NCI-H2029 treated with DMSO at 0.1 percent for 48 hours (cell line): ENCODE measurements around the gene MICAL3.
"Not testable (repeated sequence)": the region's sequence is repeated elsewhere in the genome, so short reads cannot be mapped to it uniquely, and the experiment has no call there.

Experiments
- DNase-seq: peaks from one replicate; lab custom pipeline; 2025; lab: John Stamatoyannopoulos, UW

The MICAL3 gene

DNA sequence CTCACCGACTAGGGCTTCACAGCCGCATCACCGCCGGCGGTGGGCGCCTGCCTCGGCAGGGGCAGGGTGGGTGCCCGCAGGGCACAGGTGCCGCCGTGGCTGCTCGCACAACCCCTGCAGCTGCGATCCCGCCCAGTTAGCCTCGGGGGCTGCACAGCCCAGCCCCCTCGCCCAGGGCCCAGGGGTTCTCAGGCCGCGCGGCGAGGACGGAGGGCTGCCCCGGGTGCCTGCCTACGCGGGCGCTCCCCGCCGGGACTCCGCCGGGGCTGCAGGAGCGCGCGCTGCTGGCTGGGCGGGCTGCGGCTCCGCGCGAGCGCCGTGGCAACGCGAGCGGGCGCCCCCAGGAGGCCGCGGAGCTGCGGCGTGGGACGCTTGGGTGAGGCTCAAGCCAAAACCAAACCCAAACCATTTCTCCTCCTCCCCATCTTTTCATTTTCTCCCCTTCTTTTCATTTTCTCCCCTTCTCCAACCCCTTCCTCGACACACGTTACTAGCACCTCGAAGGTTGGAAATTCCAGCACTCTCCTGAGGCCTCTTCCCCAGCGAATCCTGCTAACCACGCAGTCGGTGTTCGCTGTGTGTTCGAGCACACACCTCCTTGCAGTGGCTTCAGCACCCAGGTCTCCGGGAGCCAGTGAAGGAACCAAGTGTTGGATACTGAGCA lies at the start of gene MICAL3:
TSS of gene MICAL3 (minus strand) at position 286 of the 664 bp plus-strand sequence. CDS start 117,749 bp downstream, outside the sequence.
- DNase-seq: no peak

DNA sequence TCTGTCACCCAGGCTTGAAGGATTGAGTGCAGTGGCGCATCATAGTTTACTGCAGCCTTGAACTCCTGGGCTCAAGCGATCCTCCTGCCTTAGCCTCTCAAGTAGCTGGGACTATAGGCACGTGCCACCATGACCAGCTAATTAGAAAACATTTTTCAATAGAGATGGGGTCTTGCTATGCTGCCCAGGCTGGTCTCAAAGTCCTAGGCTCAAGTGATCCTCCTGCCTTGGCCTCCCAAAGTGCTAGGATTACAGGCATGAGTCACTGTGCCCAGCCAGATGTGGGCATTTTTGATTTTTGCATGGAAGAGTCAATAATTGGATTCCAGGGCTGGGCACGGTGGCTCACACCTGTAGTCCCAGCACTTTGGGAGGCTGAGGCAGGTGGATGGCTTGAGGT lies 49.6 kb upstream of the MICAL3 start:
- DNase-seq: not testable (repeated sequence)

DNA sequence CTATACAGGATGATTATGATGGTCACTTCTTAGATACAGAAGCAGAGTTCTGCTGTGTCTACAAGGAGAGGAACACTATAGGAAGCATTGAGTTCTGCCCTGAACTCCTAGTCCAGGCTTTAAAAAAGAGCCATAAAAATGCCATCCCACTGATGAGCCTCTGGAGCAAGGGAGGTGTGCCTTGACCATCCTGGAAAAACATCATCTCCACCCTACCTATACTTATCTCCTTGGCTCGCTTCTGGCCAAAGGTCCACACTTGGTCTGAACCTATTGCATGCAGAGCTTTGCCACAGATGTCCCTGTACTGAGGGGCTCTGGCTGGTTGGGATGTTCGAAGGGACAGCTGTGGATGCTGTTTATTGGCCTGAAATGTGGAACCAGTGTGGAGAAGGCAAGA lies 49.1 kb upstream of the MICAL3 start:
- DNase-seq: no peak

DNA sequence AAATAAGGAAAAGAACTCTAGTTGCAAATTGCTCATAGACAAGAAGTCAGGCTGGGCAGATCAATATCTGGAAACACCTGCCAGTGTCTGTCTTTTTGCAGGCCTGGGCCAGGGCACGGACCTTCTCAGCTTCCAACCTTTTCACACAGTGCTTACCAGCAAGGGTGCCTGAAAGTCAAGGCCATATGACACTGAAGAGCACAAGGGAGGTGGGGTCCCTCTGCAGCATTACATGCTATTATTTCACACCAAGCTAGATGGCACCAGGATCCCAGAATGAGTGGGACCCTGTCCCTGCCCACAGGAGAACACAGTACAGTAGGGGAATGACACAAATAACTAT lies 47.6 kb upstream of the MICAL3 start:
- no peak for DNase-seq

- not testable (repeated sequence) for DNase-seq
These were observed 47.1 kb upstream of the MICAL3 start for GRCh38 chr22:18071307-18071967.

- no peak for DNase-seq
These were observed 46.4 kb upstream of the MICAL3 start for GRCh38 chr22:18070556-18071306.

DNA sequence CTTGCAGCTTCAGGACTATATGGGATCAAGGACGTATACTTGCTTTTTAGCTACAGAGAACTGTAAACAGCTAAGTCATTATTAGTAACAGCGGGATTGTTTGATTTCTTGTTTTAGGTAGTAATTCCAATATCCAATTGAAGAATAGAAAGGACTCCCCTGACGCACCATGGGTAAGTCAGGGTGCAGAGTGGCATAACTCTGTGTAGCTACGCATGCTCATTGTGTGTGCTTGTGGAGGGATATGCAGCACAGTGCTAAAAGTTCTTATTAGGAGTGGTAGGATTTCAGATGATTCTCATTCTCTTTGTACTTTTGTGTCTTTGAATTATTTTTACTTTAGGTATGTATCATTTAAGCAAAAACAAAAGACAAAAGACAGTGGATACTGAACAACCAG lies 45.7 kb upstream of the MICAL3 start:
- DNase-seq: no peak

DNA sequence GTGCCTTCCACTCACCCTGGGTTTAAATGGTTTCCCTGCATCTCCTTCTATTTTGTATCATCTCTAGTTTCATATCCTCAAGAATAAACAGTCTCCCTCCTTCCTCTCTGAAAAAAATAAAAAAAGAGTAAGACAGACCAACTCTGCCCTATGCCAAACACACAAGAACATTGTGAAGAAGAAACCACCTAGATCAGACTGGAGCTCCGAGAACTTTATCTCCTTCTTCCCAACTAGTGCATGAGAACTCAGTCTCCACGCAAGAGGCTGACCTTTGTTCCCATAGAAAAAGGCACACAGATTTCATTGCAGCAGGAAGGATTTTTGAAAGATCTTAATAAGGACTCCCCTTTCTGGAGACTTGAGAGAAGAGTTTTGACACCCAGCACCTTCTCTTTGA lies 44.7 kb upstream of the MICAL3 start:
- DNase-seq: no peak

GRCh38 chr22:18068381-18068988 lies 44.1 kb upstream of the MICAL3 start:
- DNase-seq: no peak

- DNase-seq: no peak
These were observed 43.4 kb upstream of the MICAL3 start for GRCh38 chr22:18067548-18068341.

DNA sequence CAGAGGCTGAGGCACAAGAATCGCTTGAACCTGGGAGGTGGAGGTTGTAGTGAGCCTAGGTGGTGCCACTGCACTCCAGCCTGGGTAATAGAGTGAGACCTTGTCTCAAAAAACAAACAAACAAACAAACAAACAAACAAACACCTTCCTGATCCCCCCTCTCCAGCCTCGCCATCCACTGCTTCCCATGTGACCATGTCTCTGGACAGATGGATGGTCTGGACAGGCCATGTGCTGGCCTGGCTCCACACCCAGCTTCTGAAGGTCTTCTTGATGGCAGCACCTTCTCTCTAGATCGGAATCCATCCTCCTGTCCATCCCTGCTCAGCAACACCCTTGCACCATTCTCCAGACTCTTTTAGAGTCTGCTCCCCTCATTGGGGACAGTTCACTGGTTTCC lies 42.8 kb upstream of the MICAL3 start:
- DNase-seq: no peak

- DNase-seq: no peak
These were observed 42.0 kb upstream of the MICAL3 start for GRCh38 chr22:18066181-18066859.

DNA sequence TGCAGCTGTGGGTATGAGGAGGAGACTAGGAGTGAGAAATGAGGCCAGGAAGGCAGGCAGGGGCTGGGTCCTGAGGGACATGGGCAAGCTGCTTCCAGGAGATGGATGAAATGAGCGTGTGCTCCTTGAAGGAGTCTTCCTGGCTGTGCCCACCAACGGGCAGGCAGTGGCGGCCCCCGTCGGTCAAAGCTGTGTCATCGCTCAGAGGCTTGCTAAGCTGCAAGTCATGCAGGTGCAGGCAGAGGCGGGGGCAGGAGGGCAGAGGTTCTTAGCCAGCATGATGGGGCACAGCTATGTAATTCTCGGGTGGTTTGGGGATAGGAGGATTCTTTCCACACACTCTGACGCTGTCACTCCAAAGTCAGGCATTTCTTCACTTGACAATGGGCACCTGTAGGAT lies 40.9 kb upstream of the MICAL3 start:
- DNase-seq: no peak

- DNase-seq: no peak
These were observed 40.3 kb upstream of the MICAL3 start for GRCh38 chr22:18064636-18065035.

DNA sequence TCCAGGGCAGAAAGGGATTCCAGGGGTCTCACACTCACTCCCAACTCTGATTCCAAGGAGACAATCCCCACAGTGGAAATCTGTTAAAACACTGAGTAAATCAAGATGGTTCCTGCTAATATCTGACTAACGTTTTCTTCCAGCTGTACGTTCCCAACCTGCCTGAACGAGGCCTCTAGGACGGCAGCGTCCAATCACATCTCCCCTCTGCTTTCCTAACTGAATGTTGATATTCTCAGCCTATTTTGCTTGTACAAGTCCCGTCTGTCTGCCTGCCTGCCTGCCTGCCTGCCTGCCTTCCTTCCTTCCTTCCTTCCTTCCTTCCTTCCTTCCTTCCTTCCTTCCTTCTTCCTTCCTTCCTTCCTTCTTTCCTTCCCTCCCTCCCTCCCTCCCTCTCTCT lies 39.4 kb upstream of the MICAL3 start:
- not testable (repeated sequence) for DNase-seq

- DNase-seq: no peak
These were observed 38.9 kb upstream of the MICAL3 start for GRCh38 chr22:18063306-18063705.

DNA sequence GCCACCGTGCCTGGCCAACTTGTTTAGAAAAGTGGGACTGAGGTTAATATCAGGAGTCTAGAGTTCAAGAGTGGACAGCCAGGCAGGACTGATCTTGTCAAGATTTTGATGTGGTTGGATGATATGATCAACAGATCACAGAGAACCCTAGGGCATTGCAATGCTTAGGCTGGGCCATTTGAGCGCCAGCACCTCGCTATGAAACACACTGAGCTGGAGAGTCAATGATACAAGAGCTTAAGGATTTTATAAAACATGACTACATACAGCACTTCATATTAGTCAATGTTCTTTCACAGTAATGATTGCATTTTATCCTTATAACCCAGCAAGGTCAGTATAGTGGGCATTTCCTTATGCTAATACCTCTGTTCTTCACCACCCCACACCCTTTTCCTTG lies 38.1 kb upstream of the MICAL3 start:
- DNase-seq: no peak

DNA sequence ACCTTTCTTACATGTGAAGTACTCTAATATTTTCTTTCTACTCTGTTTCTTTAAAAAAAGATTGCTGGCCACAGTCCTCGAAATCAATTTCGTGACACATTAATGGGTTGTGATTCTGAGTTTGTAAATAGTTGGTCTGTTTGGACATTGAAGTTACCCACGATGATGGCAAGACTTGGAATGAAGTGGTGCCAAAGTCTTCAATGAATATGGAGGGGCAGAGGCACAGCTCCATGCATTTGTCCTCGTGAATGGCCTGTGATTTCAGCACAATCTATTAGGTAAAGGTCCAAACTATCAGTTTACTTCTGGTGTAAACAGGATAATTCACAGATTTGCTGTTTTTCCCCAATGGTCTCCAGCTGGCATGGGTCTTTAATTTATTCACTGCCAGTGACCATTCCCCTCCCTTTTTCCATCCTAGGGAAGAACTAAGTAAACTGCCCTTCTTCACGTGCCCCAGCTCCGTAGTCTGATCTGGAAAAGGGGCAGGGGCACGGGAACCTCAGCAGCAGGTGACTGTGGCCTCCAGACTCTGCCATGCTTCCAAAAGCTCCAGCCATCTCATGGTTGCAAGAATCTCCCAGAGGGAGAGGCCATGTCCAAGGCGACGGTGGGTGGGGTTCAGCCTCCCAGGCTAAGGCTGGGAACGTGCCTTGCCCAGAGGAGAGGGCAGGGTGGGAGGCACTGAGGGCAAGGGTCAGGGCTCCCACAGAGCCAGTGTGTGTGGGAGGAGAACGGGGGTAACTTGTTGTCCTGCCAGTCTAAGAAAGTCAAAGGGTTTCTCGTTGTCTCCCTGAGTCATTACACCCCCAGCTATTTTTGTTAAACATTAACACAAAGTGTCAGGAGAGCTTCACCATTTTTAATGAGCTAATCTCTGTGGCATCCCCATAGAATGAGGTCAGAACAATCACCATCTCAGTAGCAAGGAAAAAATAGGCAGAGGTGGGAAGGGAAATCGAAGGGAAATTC lies 36.6 kb upstream of the MICAL3 start:
- no peak for DNase-seq

GRCh38 chr22:18059991-18060390 lies 35.6 kb upstream of the MICAL3 start:
- no peak for DNase-seq

GRCh38 chr22:18059473-18059872 lies 35.1 kb upstream of the MICAL3 start:
- DNase-seq: no peak
